Neuronal stem cell (in vitro differentiated cells): ENCODE data around the gene ZNF764. TPM values are rescaled to one million over a fixed set of nuclear protein-coding genes. Genes with fewer than 3 reads are reported as not detected.
A peak's percentile ranks its signal among the peaks of the same experiment; 100 is the strongest.

Experiments used
- DNase-seq: peaks from one replicate; pipeline ENCODE4 v3.0.0-alpha.2; 2013; ENCODE audit warnings: low spot score
- H2AFZ ChIP-seq: one replicate; pipeline ENCODE4 v1.6.1; 2013; ENCODE audit warnings: mild to moderate bottlenecking, low read length, inconsistent platforms
- H2AK5ac ChIP-seq: 2 replicates; pipeline ENCODE4 v1.6.1; 2013; ENCODE audit warnings: low read depth, mild to moderate bottlenecking, inconsistent platforms, low read length, moderate library complexity, mixed read lengths
- H2BK120ac ChIP-seq: 2 replicates; pipeline ENCODE4 v1.6.1; 2013; ENCODE audit warnings: low read depth, mild to moderate bottlenecking, inconsistent platforms, low read length, moderate library complexity, mixed read lengths
- H2BK12ac ChIP-seq: one replicate; pipeline ENCODE4 v1.6.1; 2013; ENCODE audit warnings: low read length, inconsistent platforms
- H2BK15ac ChIP-seq: 2 replicates; pipeline ENCODE4 v1.6.1; 2013; ENCODE audit warnings: mild to moderate bottlenecking, low read length, inconsistent platforms, mixed read lengths
- H2BK5ac ChIP-seq: one replicate; pipeline ENCODE4 v1.6.1; 2013; ENCODE audit warnings: inconsistent platforms, mild to moderate bottlenecking, low read length, moderate library complexity
- H3K14ac ChIP-seq: one replicate; pipeline ENCODE4 v1.6.1; 2013; ENCODE audit warnings: low read length, inconsistent platforms
- H3K18ac ChIP-seq: 2 replicates; pipeline ENCODE4 v1.6.1; 2013; ENCODE audit warnings: low read length, inconsistent platforms
- H3K23ac ChIP-seq: 2 replicates; pipeline ENCODE4 v1.6.1; 2013; ENCODE audit warnings: low read depth, mild to moderate bottlenecking, mixed read lengths, low read length, inconsistent platforms; ENCODE audit not compliant: poor library complexity
- H3K27ac ChIP-seq: replicated peaks from 3 replicates; pipeline ENCODE4 v1.5.1; 2013; ENCODE audit warnings: low read length, inconsistent platforms
- H3K27me3 ChIP-seq, 3 experiments: 2 replicates each; pipeline ENCODE4 v1.6.1; 2013; ENCODE audit warnings: low read length in 3 of 3, mild to moderate bottlenecking in 2 of 3, inconsistent platforms in 1 of 3, low read depth in 1 of 3, mixed read lengths in 1 of 3, moderate library complexity in 1 of 3; ENCODE audit not compliant: control insufficient read depth in 3 of 3, insufficient read depth in 3 of 3
- H3K36me3 ChIP-seq, 2 donors: replicated peaks in 1 of 2; 2 replicates each; pipeline ENCODE4 v1.6.1; 2013; ENCODE audit warnings: low read length in 2 of 2; ENCODE audit not compliant: control insufficient read depth in 2 of 2, insufficient read depth in 2 of 2
- H3K4ac ChIP-seq: 2 replicates; pipeline ENCODE4 v1.6.1; 2013; ENCODE audit warnings: inconsistent platforms, mild to moderate bottlenecking, low read length, moderate library complexity
- H3K4me1 ChIP-seq, 2 donors: 1 replicate in 1 of 2; 2 replicates in 1 of 2; pipeline ENCODE4 v1.6.1; 2013; ENCODE audit warnings: low read length in 2 of 2, low read depth in 1 of 2; ENCODE audit not compliant: control insufficient read depth in 2 of 2, insufficient read depth in 1 of 2
- H3K4me2 ChIP-seq: one replicate; pipeline ENCODE4 v1.6.1; 2013; ENCODE audit warnings: mild to moderate bottlenecking, low read length, inconsistent platforms; ENCODE audit not compliant: insufficient read depth, poor library complexity, severe bottlenecking
- H3K4me3 ChIP-seq, 2 donors: 2 replicates each; pipeline ENCODE4 v1.5.1; 2013; ENCODE audit warnings: low read length in 2 of 2, mild to moderate bottlenecking in 2 of 2, inconsistent platforms in 1 of 2, moderate library complexity in 1 of 2
- H3K79me1 ChIP-seq: one replicate; pipeline ENCODE4 v1.6.1; 2013; ENCODE audit warnings: low read depth, mild to moderate bottlenecking, inconsistent platforms, low read length, moderate library complexity
- H3K9ac ChIP-seq: one replicate; pipeline ENCODE4 v1.6.1; 2013; ENCODE audit warnings: mild to moderate bottlenecking, low read depth, low read length, inconsistent platforms; ENCODE audit not compliant: poor library complexity
- H3K9me3 ChIP-seq, 2 donors: replicated peaks in 1 of 2; 2 replicates each; pipeline versions ENCODE3 to v1.6.1; 2013; ENCODE audit warnings: low read length in 2 of 2, mild to moderate bottlenecking in 2 of 2, inconsistent platforms in 1 of 2, low read depth in 1 of 2, mixed read lengths in 1 of 2, moderate library complexity in 1 of 2; ENCODE audit not compliant: control insufficient read depth in 2 of 2, insufficient read depth in 1 of 2
- H4K8ac ChIP-seq: one replicate; pipeline ENCODE4 v1.6.1; 2013; ENCODE audit warnings: low read depth, mild to moderate bottlenecking, inconsistent platforms, low read length, moderate library complexity
- H4K91ac ChIP-seq: one replicate; pipeline ENCODE4 v1.6.1; 2013; ENCODE audit warnings: low read length, low read depth, mild to moderate bottlenecking, inconsistent platforms; ENCODE audit not compliant: poor library complexity
- WGBS, 2 donors: extraction: QIAGEN DNeasy Blood & Tissue Kit; methylation state at CpG; one replicate each; pipeline ENCODE4 v1.1.7; 2013; ENCODE audit warnings: missing lambda C conversion rate in 2 of 2, mixed read lengths in 1 of 2; ENCODE audit not compliant: insufficient read length in 2 of 2, insufficient replicate concordance in 1 of 2; ENCODE audit errors: extremely low coverage in 2 of 2; 5-methylcytosine and 5-hydroxymethylcytosine counted together
- polyA plus RNA-seq, 2 experiments: library from polyadenylated mRNA; stranded (reverse); fragments of 200-250 nt; gene quantifications; one replicate each; pipeline ENCODE4 v1.2.3, GENCODE V29; 2013

The ZNF764 gene
- 7.9 TPM for polyA plus RNA-seq (2013, experiment 1 of 2)
- polyA plus RNA-seq (2013, experiment 2 of 2) = 8.0 TPM

GRCh38 chr16:30557957-30558788 is at the start of gene ZNF764:
Gene ZNF764 (minus strand): TSS chr16:30558374. CDS start chr16:30558182, 192 bp downstream.
- peak within 1 kb of the TSS; percentile 95 for H2AFZ ChIP-seq

GRCh38 chr16:30606004-30606403 is 47.8 kb upstream of the ZNF764 start:
- Histone ChIP-seq H4K8ac (no peak overlapping the region), H3K9ac (no peak overlapping the region), H3K4ac (no peak overlapping the region), H3K27me3 (no peaks in the 10 kb centered on the region), H3K36me3 (peaks cover 20 to 70% of the 10 kb centered on the region in 2 donors), H2AK5ac (no peak overlapping the region), H2BK5ac (no peak overlapping the region), H2BK120ac (no peak overlapping the region), H3K9me3 (no peaks in the 10 kb centered on the region), H4K91ac (no peak overlapping the region), H2BK15ac (no peak overlapping the region), H3K23ac (no peak overlapping the region), H3K18ac (no peak overlapping the region), H3K4me1 (peaks cover 0 to 3% of the 10 kb centered on the region in 2 donors), H3K27ac (no peak overlapping the region), H3K4me2 (no peak overlapping the region), H2BK12ac (no peak overlapping the region), H3K79me1 (peaks cover 4% of the 10 kb centered on the region), H2AFZ (no peak overlapping the region), H3K4me3 (no peak overlapping the region), H3K14ac (no peak overlapping the region)
- no CpG with 5 or more reads among the region's 3 CpGs for WGBS, 2 donors
- no peak for DNase-seq

More at GRCh38 chr16:30557957-30558788, at the start of gene ZNF764:
- Histone ChIP-seq H3K9me3 (no peaks in the 10 kb centered on the region), H3K27me3 (peaks cover 0 to 7% (median 0%) of the 10 kb centered on the region in 3 experiments), H3K36me3 (peaks cover 11 to 34% of the 10 kb centered on the region in 2 donors), H2BK12ac (peak within 1 kb of the TSS; percentile 16), H3K4me3 (peak within 1 kb of the TSS; percentile 85 to 95), H3K18ac (peak within 1 kb of the TSS; percentile 94), H3K27ac (peak within 1 kb of the TSS; percentile 95), H2BK15ac (peak within 1 kb of the TSS; percentile 82), H3K4ac (peak within 1 kb of the TSS; percentile 26), H2BK5ac (peak within 1 kb of the TSS; percentile 99), H3K4me1 (peaks cover 6 to 7% of the 10 kb centered on the region in 2 donors), H3K4me2 (peak within 1 kb of the TSS; percentile 87), H3K9ac (peak within 1 kb of the TSS; percentile 94), H3K14ac (peak within 1 kb of the TSS; percentile 82), H2BK120ac (peak within 1 kb of the TSS; percentile 76), H2AK5ac (peak within 1 kb of the TSS; percentile 98), H3K79me1 (peaks cover 9% of the 10 kb centered on the region), H4K8ac (no peak within 1 kb of the TSS), H3K23ac (peak within 1 kb of the TSS; percentile 96), H4K91ac (peak within 1 kb of the TSS; percentile 94)
- DNase-seq = peak; percentile 95
- no CpG with 5 or more reads among the region's 74 CpGs for WGBS, 2 donors

GRCh38 chr16:30605158-30605557 is 47.0 kb upstream of the ZNF764 start:
- Histone ChIP-seq H3K36me3 (peaks cover 20 to 70% of the 10 kb centered on the region in 2 donors), H3K4ac (no peak overlapping the region), H3K9ac (no peak overlapping the region), H4K91ac (no peak overlapping the region), H3K27me3 (no peaks in the 10 kb centered on the region), H3K4me3 (no peak overlapping the region), H2BK120ac (no peak overlapping the region), H2BK15ac (no peak overlapping the region), H3K79me1 (peaks cover 4% of the 10 kb centered on the region), H2AFZ (no peak overlapping the region), H2BK12ac (no peak overlapping the region), H4K8ac (no peak overlapping the region), H3K27ac (no peak overlapping the region), H3K4me2 (no peak overlapping the region), H3K18ac (no peak overlapping the region), H2AK5ac (no peak overlapping the region), H3K23ac (no peak overlapping the region), H3K4me1 (peaks cover 0 to 3% of the 10 kb centered on the region in 2 donors), H3K14ac (no peak overlapping the region), H2BK5ac (no peak overlapping the region), H3K9me3 (no peaks in the 10 kb centered on the region)
- no peak for DNase-seq
- WGBS, 2 donors = no CpG with 5 or more reads among the region's 15 CpGs

- Histone ChIP-seq H3K23ac (no peak overlapping the region), H3K27ac (no peak overlapping the region), H4K91ac (no peak overlapping the region), H3K4me1 (peaks cover 0 to 3% of the 10 kb centered on the region in 2 donors), H2BK12ac (no peak overlapping the region), H2BK5ac (no peak overlapping the region), H2BK120ac (no peak overlapping the region), H3K4me2 (no peak overlapping the region), H3K9ac (peak overlapping the region; percentile 75), H3K9me3 (no peaks in the 10 kb centered on the region), H2AK5ac (no peak overlapping the region), H3K18ac (no peak overlapping the region), H2BK15ac (no peak overlapping the region), H3K27me3 (no peaks in the 10 kb centered on the region), H3K4ac (no peak overlapping the region), H3K79me1 (no peaks in the 10 kb centered on the region), H3K4me3 (peak overlapping the region in 1 of 2 donors; percentile 28), H3K14ac (no peak overlapping the region), H3K36me3 (peaks cover 20 to 70% of the 10 kb centered on the region in 2 donors), H4K8ac (no peak overlapping the region), H2AFZ (no peak overlapping the region)
- WGBS, 2 donors = no CpG with 5 or more reads among the region's 49 CpGs
- no peak for DNase-seq
These were observed 46.3 kb upstream of the ZNF764 start for GRCh38 chr16:30604316-30604947.
